Measurements from ENCODE around the gene KCNN1. TPM values are rescaled to one million over a fixed set of nuclear protein-coding genes. Genes with fewer than 3 reads are reported as not detected.

KCNN1 gene
- total and polyA plus RNA-seq, 9 of the 15 experiments (the other 6 are each of a cell fraction or from before 2014, with no cell fraction given): 0.01 to 6.2 (median 0.72) TPM

- TF ChIP-seq CHD7 (IDR thresholded peaks at IDR 0.05; ENCODE audit: low read depth, low read length): no peak
- peak; percentile 94 for TF ChIP-seq CC2D1A (IDR thresholded peaks at IDR 0.05)
- peak; percentile 51; the same call in 1 of the 2 replicates for TF ChIP-seq MYC (IDR thresholded peaks at IDR 0.05; ENCODE audit: low read depth, low read length)
- TF ChIP-seq MYC (CRISPR knock-in tag; IDR thresholded peaks at IDR 0.05; ENCODE audit: borderline replicate concordance, low read depth): no peak
- peak; percentile 80; the same call in 1 of the 2 replicates for TF ChIP-seq LEF1 (IDR thresholded peaks at IDR 0.05)
- peak; percentile 67; the same call in 1 of the 2 replicates for TF ChIP-seq BRD4 (IDR thresholded peaks at IDR 0.05)
- TF ChIP-seq ZBTB43 (CRISPR knock-in tag; IDR thresholded peaks at IDR 0.05): no peak
- TF ChIP-seq CREM (IDR thresholded peaks at IDR 0.05; ENCODE audit: low read depth): peak; percentile 84
- TF ChIP-seq ZBTB7A (IDR thresholded peaks at IDR 0.05; ENCODE audit: borderline replicate concordance, control insufficient read depth, low read depth, low read length): 0 out of 2 replicates have a peak, but pooled peaks have one; percentile 33
- TF ChIP-seq ZNF668 (CRISPR knock-in tag; IDR thresholded peaks at IDR 0.05): no peak
- TF ChIP-seq ZNF324 (CRISPR knock-in tag; IDR thresholded peaks at IDR 0.05): no peak
- TF ChIP-seq HMG20B (CRISPR knock-in tag; IDR thresholded peaks at IDR 0.05): no peak
- TF ChIP-seq XRCC5 (IDR thresholded peaks at IDR 0.05; ENCODE audit: low read depth, low read length): peak; percentile 37; the same call in 1 of the 2 replicates
- TF ChIP-seq ZNF785 (CRISPR knock-in tag; IDR thresholded peaks at IDR 0.05): no peak
- no peak for TF ChIP-seq HSF4 (CRISPR knock-in tag; IDR thresholded peaks at IDR 0.05; ENCODE audit: borderline replicate concordance)
- TF ChIP-seq ZNF282 (CRISPR knock-in tag; IDR thresholded peaks at IDR 0.05): no peak
- peak; percentile 94 for TF ChIP-seq KLF16 (IDR thresholded peaks at IDR 0.05)
Measured at GRCh38 chr19:17999684-18000479, 33.0 kb downstream of the KCNN1 start (continued).

All from K562 (cell line).